GM10847 (cell line): ENCODE results near the gene ADAM30.

ENCODE experiments used
- POLR2A ChIP-seq: IDR thresholded peaks from 2 replicates; pipeline ENCODE4 v1.6.1; 2011; ENCODE audit not compliant: insufficient read length; ENCODE audit errors: extremely low read depth

ADAM30 gene

GRCh38 chr1:119896303-119896702 is at the start of gene ADAM30:
ADAM30 (minus strand) TSS chr1:119896515; CDS start chr1:119896336, 179 bp downstream.
- no peak for TF ChIP-seq POLR2A

GRCh38 chr1:119943216-119943615 is 46.9 kb upstream of the ADAM30 start:
- no peak for TF ChIP-seq POLR2A

- TF ChIP-seq POLR2A = no peak
These were observed 45.1 kb upstream of the ADAM30 start for GRCh38 chr1:119941392-119941791.

GRCh38 chr1:119940697-119941096 is 44.4 kb upstream of the ADAM30 start:
- TF ChIP-seq POLR2A = no peak

GRCh38 chr1:119937198-119937597 is 40.9 kb upstream of the ADAM30 start:
- no peak for TF ChIP-seq POLR2A

GRCh38 chr1:119935915-119936314 is 39.6 kb upstream of the ADAM30 start:
- no peak for TF ChIP-seq POLR2A

GRCh38 chr1:119935373-119935772 is 39.1 kb upstream of the ADAM30 start:
- TF ChIP-seq POLR2A = no peak

GRCh38 chr1:119933397-119933796 is 37.1 kb upstream of the ADAM30 start:
- TF ChIP-seq POLR2A = no peak

GRCh38 chr1:119929643-119930315 is 33.5 kb upstream of the ADAM30 start:
- TF ChIP-seq POLR2A = no peak

GRCh38 chr1:119926553-119926952 is 30.2 kb upstream of the ADAM30 start:
- no peak for TF ChIP-seq POLR2A

- TF ChIP-seq POLR2A = no peak
These were observed 28.9 kb upstream of the ADAM30 start for GRCh38 chr1:119924948-119925898.

GRCh38 chr1:119920104-119920968 is 24.0 kb upstream of the ADAM30 start:
- TF ChIP-seq POLR2A = no peak

- no peak for TF ChIP-seq POLR2A
These were observed 22.9 kb upstream of the ADAM30 start for GRCh38 chr1:119919241-119919640.

- no peak for TF ChIP-seq POLR2A
These were observed 22.0 kb upstream of the ADAM30 start for GRCh38 chr1:119918301-119918700.
